ENCODE results near the gene EXTL2. TPM values are rescaled to one million over a fixed set of nuclear protein-coding genes. Genes with fewer than 3 reads are reported as not detected.

The EXTL2 gene
- polyA plus RNA-seq, 1 donor from 2014 or later: 34.2 TPM

- Histone ChIP-seq H3K9ac (ENCODE audit: low read length) (no peak overlapping the region), H3K36me3 (ENCODE audit: insufficient read depth, low read length) (peaks cover 13% of the 10 kb centered on the region), H3K27me3 (ENCODE audit: insufficient read depth, low read depth, low read length) (no peaks in the 10 kb centered on the region), H3K4me2 (ENCODE audit: low read length) (no peak overlapping the region), H3K4me3 (ENCODE audit: low read length) (no peak overlapping the region), H4K20me1 (ENCODE audit: insufficient read depth) (no peaks in the 10 kb centered on the region), H3K9me3 (ENCODE audit: low read length) (no peaks in the 10 kb centered on the region), H2AFZ (ENCODE audit: low read depth, low read length) (no peak overlapping the region), H3K27ac (ENCODE audit: low read length) (no peak overlapping the region), H3K79me2 (replicated peaks; ENCODE audit: insufficient read depth, low read length) (no peaks in the 10 kb centered on the region), H3F3A (ENCODE audit: insufficient read depth, low read length, poor library complexity, severe bottlenecking) (no peaks in the 10 kb centered on the region), H3K9me2 (ENCODE audit: insufficient read depth, low read length) (no peaks in the 10 kb centered on the region)
- TF ChIP-seq CTCF (IDR thresholded peaks at IDR 0.05; ENCODE audit: poor library complexity, severe bottlenecking): no peak
- no peak for TF ChIP-seq TAF1 (IDR thresholded peaks at IDR 0.05; ENCODE audit: low read depth)
- no peak for TF ChIP-seq RAD21 (conservative IDR thresholded peaks at IDR 0.05)
- no peak for TF ChIP-seq MXI1 (conservative IDR thresholded peaks at IDR 0.05; ENCODE audit: poor library complexity, severe bottlenecking)
- TF ChIP-seq EZH2 (IDR thresholded peaks at IDR 0.05; ENCODE audit: borderline replicate concordance, insufficient read depth, low read length, poor library complexity, severe bottlenecking): no peak
- no peak for TF ChIP-seq POLR2AphosphoS5 (IDR thresholded peaks at IDR 0.05)
- no peak for TF ChIP-seq EP300 (conservative IDR thresholded peaks at IDR 0.05; ENCODE audit: poor library complexity, severe bottlenecking)
- TF ChIP-seq SMC3 (conservative IDR thresholded peaks at IDR 0.05; ENCODE audit: poor library complexity): no peak
- TF ChIP-seq REST (IDR thresholded peaks at IDR 0.05; ENCODE audit: borderline replicate concordance): no peak
Measured at GRCh38 chr1:100904528-100904927, 9.9 kb upstream of the EXTL2 start.

GRCh38 chr1:100903777-100904176 lies 9.1 kb upstream of the EXTL2 start:
- no peaks in the 10 kb centered on the region for H4K20me1 ChIP-seq (ENCODE audit: insufficient read depth)
- no peak overlapping the region for H3K4me2 ChIP-seq (ENCODE audit: low read length)
- no peak for TF ChIP-seq REST (IDR thresholded peaks at IDR 0.05; ENCODE audit: borderline replicate concordance)
- H3K36me3 ChIP-seq (ENCODE audit: insufficient read depth, low read length): peaks cover 13% of the 10 kb centered on the region
- no peaks in the 10 kb centered on the region for H3K27me3 ChIP-seq (ENCODE audit: insufficient read depth, low read depth, low read length)
- H3F3A ChIP-seq (ENCODE audit: insufficient read depth, low read length, poor library complexity, severe bottlenecking): no peaks in the 10 kb centered on the region
- H3K4me3 ChIP-seq (ENCODE audit: low read length): no peak overlapping the region
- no peaks in the 10 kb centered on the region for H3K9me2 ChIP-seq (ENCODE audit: insufficient read depth, low read length)
- H3K79me2 ChIP-seq (replicated peaks; ENCODE audit: insufficient read depth, low read length): no peaks in the 10 kb centered on the region
- H3K9me3 ChIP-seq (ENCODE audit: low read length): no peaks in the 10 kb centered on the region
- no peak overlapping the region for H3K27ac ChIP-seq (ENCODE audit: low read length)
- H2AFZ ChIP-seq (ENCODE audit: low read depth, low read length): no peak overlapping the region
- no peak overlapping the region for H3K9ac ChIP-seq (ENCODE audit: low read length)
